GM12892 (cell line): ENCODE measurements around the gene PLRG1.

ENCODE experiments used
- POLR2A ChIP-seq: IDR thresholded peaks from 2 replicates; pipeline ENCODE4 v1.6.1; 2011; ENCODE audit warnings: low read depth, low read length, control low read depth
- POLR2AphosphoS5 ChIP-seq: IDR thresholded peaks from 2 replicates; pipeline ENCODE4 v1.6.1; 2011; ENCODE audit warnings: low read depth, low read length, control low read depth

GRCh38 chr4:154588198-154588597, 38.0 kb upstream of the PLRG1 start:
- TF ChIP-seq POLR2A (no peak), POLR2AphosphoS5 (no peak)
